Hippocampal formation (tissue), 2 donors: ENCODE results near the gene GPX3.

ENCODE experiments used
- DNase-seq, 2 donors: peaks; one replicate each; lab custom pipeline; 2025; lab: John Stamatoyannopoulos, UW

Gene GPX3

GRCh38 chr5:151034422-151035379 is 14.3 kb downstream of the GPX3 start:
- no peak for DNase-seq

GRCh38 chr5:151036556-151036955 is 16.2 kb downstream of the GPX3 start:
- DNase-seq = no peak

- DNase-seq = no peak
These were observed 17.4 kb downstream of the GPX3 start for GRCh38 chr5:151037561-151038411.

GRCh38 chr5:151038412-151038745 is 18.0 kb downstream of the GPX3 start:
- no peak for DNase-seq

- DNase-seq = no peak
These were observed 18.4 kb downstream of the GPX3 start for GRCh38 chr5:151038801-151039238.

- DNase-seq = no peak
These were observed 19.3 kb downstream of the GPX3 start for GRCh38 chr5:151039665-151040064.

GRCh38 chr5:151040211-151040747 is 19.9 kb downstream of the GPX3 start:
- no peak for DNase-seq

GRCh38 chr5:151041577-151042268 is 21.3 kb downstream of the GPX3 start:
- DNase-seq = peak; percentile 14 to 25

GRCh38 chr5:151042453-151043093 is 22.2 kb downstream of the GPX3 start:
- DNase-seq = no peak

- DNase-seq = no peak
These were observed 27.5 kb downstream of the GPX3 start for GRCh38 chr5:151047814-151048425.

GRCh38 chr5:151048526-151048925 is 28.1 kb downstream of the GPX3 start:
- no peak for DNase-seq

GRCh38 chr5:151051066-151051930 is 30.9 kb downstream of the GPX3 start:
- DNase-seq = peak; percentile 52 to 71

- DNase-seq = no peak
These were observed 31.7 kb downstream of the GPX3 start for GRCh38 chr5:151051931-151052608.

GRCh38 chr5:151052836-151053235 is 32.4 kb downstream of the GPX3 start:
- no peak for DNase-seq

GRCh38 chr5:151053796-151054462 is 33.5 kb downstream of the GPX3 start:
- no peak for DNase-seq

- DNase-seq = no peak
These were observed 34.3 kb downstream of the GPX3 start for GRCh38 chr5:151054709-151055108.

- no peak for DNase-seq
These were observed 34.9 kb downstream of the GPX3 start for GRCh38 chr5:151055336-151055735.

- no peak for DNase-seq
These were observed 36.3 kb downstream of the GPX3 start for GRCh38 chr5:151056379-151057325.
